Skeletal muscle satellite cell (primary cell): Measurements from ENCODE around the gene GPR179. TPM values are rescaled to one million over a fixed set of nuclear protein-coding genes. Genes with fewer than 3 reads are reported as not detected.

ENCODE experiments used
- H3K27me3 ChIP-seq: 2 replicates; pipeline ENCODE4 v1.7.0; 2013; ENCODE audit warnings: low read length; ENCODE audit not compliant: control insufficient read depth, insufficient read depth
- H3K36me3 ChIP-seq: 2 replicates; pipeline ENCODE4 v1.7.0; 2013; ENCODE audit warnings: mild to moderate bottlenecking, control low read depth, low read length; ENCODE audit not compliant: insufficient read depth
- H3K4me1 ChIP-seq: 2 replicates; pipeline ENCODE4 v1.7.0; 2013; ENCODE audit warnings: low read length; ENCODE audit not compliant: control insufficient read depth, insufficient read depth
- H3K4me2 ChIP-seq: 2 replicates; pipeline ENCODE4 v1.7.0; 2013; ENCODE audit warnings: mild to moderate bottlenecking, low read length
- H3K4me3 ChIP-seq: 2 replicates; pipeline ENCODE4 v1.7.0; 2013; ENCODE audit warnings: low read length
- H3K9ac ChIP-seq: 2 replicates; pipeline ENCODE4 v1.7.0; 2013; ENCODE audit warnings: mild to moderate bottlenecking, low read depth, low read length, moderate library complexity
- H3K9me3 ChIP-seq: replicated peaks from 2 replicates; pipeline ENCODE4 v1.7.0; 2013; ENCODE audit warnings: mild to moderate bottlenecking, control low read depth, low read length
- total RNA-seq: library from RNA; depleted of rRNA; stranded (reverse); fragments of >200 nt; gene quantifications from 2 replicates; pipeline ENCODE4 v1.2.3, GENCODE V29; 2012; rRNA removed

GPR179 gene
- not detected in 2 replicates for total RNA-seq

GRCh38 chr17:38343608-38344419, at the start of gene GPR179:
GPR179 (minus strand) TSS chr17:38343956; CDS start chr17:38343789, 167 bp downstream.
- Histone ChIP-seq H3K9ac (no peak within 1 kb of the TSS), H3K4me3 (no peak within 1 kb of the TSS), H3K4me2 (no peak within 1 kb of the TSS), H3K9me3 (no peaks in the 10 kb centered on the region), H3K4me1 (no peaks in the 10 kb centered on the region), H3K27me3 (peaks cover 29% of the 10 kb centered on the region), H3K36me3 (no peaks in the 10 kb centered on the region)

GRCh38 chr17:38379448-38379847, 35.7 kb upstream of the GPR179 start:
- Histone ChIP-seq H3K4me1 (no peaks in the 10 kb centered on the region), H3K4me3 (no peak overlapping the region), H3K36me3 (peaks cover 18% of the 10 kb centered on the region), H3K27me3 (no peaks in the 10 kb centered on the region), H3K4me2 (no peak overlapping the region), H3K9me3 (no peaks in the 10 kb centered on the region), H3K9ac (no peak overlapping the region)

- Histone ChIP-seq H3K4me1 (no peaks in the 10 kb centered on the region), H3K9ac (no peak overlapping the region), H3K27me3 (no peaks in the 10 kb centered on the region), H3K36me3 (peaks cover 42% of the 10 kb centered on the region), H3K4me3 (no peak overlapping the region), H3K9me3 (no peaks in the 10 kb centered on the region), H3K4me2 (no peak overlapping the region)
Measured at GRCh38 chr17:38369124-38369886, 25.5 kb upstream of the GPR179 start.

- no peaks in the 10 kb centered on the region for H3K9me3 ChIP-seq
- H3K27me3 ChIP-seq: no peaks in the 10 kb centered on the region
- peaks cover 33% of the 10 kb centered on the region for H3K36me3 ChIP-seq
- H3K9ac ChIP-seq: no peak overlapping the region
- no peak overlapping the region for H3K4me2 ChIP-seq
- H3K4me3 ChIP-seq: no peak overlapping the region
- peaks cover 7% of the 10 kb centered on the region for H3K4me1 ChIP-seq
Measured at GRCh38 chr17:38364741-38365140, 21.0 kb upstream of the GPR179 start.

- Histone ChIP-seq H3K36me3 (peaks cover 28% of the 10 kb centered on the region), H3K9me3 (no peaks in the 10 kb centered on the region), H3K4me3 (no peak overlapping the region), H3K9ac (no peak overlapping the region), H3K4me2 (no peak overlapping the region), H3K4me1 (peaks cover 14% of the 10 kb centered on the region), H3K27me3 (no peaks in the 10 kb centered on the region)
Measured at GRCh38 chr17:38363016-38363415, 19.3 kb upstream of the GPR179 start.

- Histone ChIP-seq H3K4me1 (peaks cover 24% of the 10 kb centered on the region), H3K9me3 (no peaks in the 10 kb centered on the region), H3K36me3 (peaks cover 22% of the 10 kb centered on the region), H3K4me3 (no peak overlapping the region), H3K4me2 (no peak overlapping the region), H3K27me3 (no peaks in the 10 kb centered on the region), H3K9ac (no peak overlapping the region)
Measured at GRCh38 chr17:38361694-38362465, 18.1 kb upstream of the GPR179 start.

GRCh38 chr17:38358586-38359513, 15.1 kb upstream of the GPR179 start:
- H3K4me2 ChIP-seq: no peak overlapping the region
- no peaks in the 10 kb centered on the region for H3K27me3 ChIP-seq
- H3K4me3 ChIP-seq: no peak overlapping the region
- H3K36me3 ChIP-seq: peaks cover 8% of the 10 kb centered on the region
- peaks cover 29% of the 10 kb centered on the region for H3K4me1 ChIP-seq
- no peaks in the 10 kb centered on the region for H3K9me3 ChIP-seq
- H3K9ac ChIP-seq: no peak overlapping the region

GRCh38 chr17:38357486-38358123, 13.8 kb upstream of the GPR179 start:
- Histone ChIP-seq H3K4me3 (no peak overlapping the region), H3K9me3 (no peaks in the 10 kb centered on the region), H3K4me2 (no peak overlapping the region), H3K4me1 (peaks cover 37% of the 10 kb centered on the region), H3K9ac (no peak overlapping the region), H3K36me3 (peaks cover 7% of the 10 kb centered on the region), H3K27me3 (no peaks in the 10 kb centered on the region)

GRCh38 chr17:38355251-38355650, 11.5 kb upstream of the GPR179 start:
- Histone ChIP-seq H3K9me3 (no peaks in the 10 kb centered on the region), H3K4me3 (no peak overlapping the region), H3K36me3 (no peaks in the 10 kb centered on the region), H3K9ac (no peak overlapping the region), H3K27me3 (no peaks in the 10 kb centered on the region), H3K4me2 (peak overlapping the region; percentile 88), H3K4me1 (peaks cover 36% of the 10 kb centered on the region)

- Histone ChIP-seq H3K9me3 (no peaks in the 10 kb centered on the region), H3K36me3 (no peaks in the 10 kb centered on the region), H3K4me2 (peak overlapping the region; percentile 88), H3K4me1 (peaks cover 36% of the 10 kb centered on the region), H3K4me3 (peak overlapping the region; percentile 7), H3K9ac (no peak overlapping the region), H3K27me3 (no peaks in the 10 kb centered on the region)
Measured at GRCh38 chr17:38354466-38354865, 10.7 kb upstream of the GPR179 start.
